B cell (primary cell): ENCODE results near the gene DDX60. TPM values are rescaled to one million over a fixed set of nuclear protein-coding genes. Genes with fewer than 3 reads are reported as not detected.

Experiments used
- ATAC-seq: fragments of 200-7000 bp; cut with Tn5 transposase; one replicate; pipeline ENCODE4 v1.10.0; 2021; ENCODE audit warnings: low read depth, mild to moderate bottlenecking, moderate number of reproducible peaks, moderate library complexity
- CTCF ChIA-PET: fragments of 350-600 bp; sonication (Branson Sonifier 250); formaldehyde crosslinking; loops from one replicate; lab custom pipeline; 2021; ENCODE audit warnings: antibody characterized with exemption, inconsistent platforms; lab: Charles Lee
- POLR2A ChIA-PET: fragments of 350-600 bp; sonication (Branson Sonifier 250); formaldehyde crosslinking; loops from one replicate; lab custom pipeline; 2021; ENCODE audit warnings: antibody characterized with exemption; lab: Charles Lee
- DNase-seq: peaks from one replicate; pipeline ENCODE4 v3.0.0; 2013
- H2AFZ ChIP-seq: 2 replicates; pipeline ENCODE4 v1.6.1; 2012; ENCODE audit warnings: mild to moderate bottlenecking, low read depth, low read length; ENCODE audit not compliant: insufficient read depth, poor library complexity, severe bottlenecking
- H3K27ac ChIP-seq, 2 donors: 1 replicate in 1 of 2; 2 replicates in 1 of 2; pipeline ENCODE4 v1.5.1; 2012 to 2013; ENCODE audit warnings: low read length in 2 of 2, mild to moderate bottlenecking in 2 of 2, moderate library complexity in 1 of 2
- H3K27me3 ChIP-seq, 4 experiments: fragments of 200-600 bp in 1 of 4; sonication (generic) in 1 of 4; replicated peaks in 1 of 4; 1 replicate in 2 of 4; 2 replicates in 2 of 4; pipeline versions ENCODE4 v1.6.1 to v1.7.0; 2013 to 2016; ENCODE audit warnings: low read length in 3 of 4, mild to moderate bottlenecking in 2 of 4, mixed read lengths in 1 of 4, moderate library complexity in 1 of 4; ENCODE audit not compliant: insufficient read depth in 4 of 4, control insufficient read depth in 3 of 4; ENCODE audit errors: control extremely low read depth in 1 of 4
- H3K36me3 ChIP-seq, 2 experiments: replicated peaks in 1 of 2; 1 replicate in 1 of 2; 2 replicates in 1 of 2; pipeline versions ENCODE4 v1.6.1 to v1.7.1; 2013; ENCODE audit warnings: low read length in 1 of 2; ENCODE audit not compliant: insufficient read depth in 2 of 2, control insufficient read depth in 1 of 2; ENCODE audit errors: control extremely low read depth in 1 of 2, extremely low read depth in 1 of 2
- H3K4me1 ChIP-seq, 2 donors: fragments of 200-600 bp in 1 of 2; sonication (generic) in 1 of 2; 1 replicate in 1 of 2; 2 replicates in 1 of 2; pipeline versions ENCODE4 v1.5.1 to v1.6.1; 2013 to 2017; ENCODE audit warnings: low read length in 2 of 2; ENCODE audit not compliant: control insufficient read depth in 2 of 2, insufficient read depth in 2 of 2
- H3K4me2 ChIP-seq: replicated peaks from 2 replicates; pipeline ENCODE3; 2012; ENCODE audit warnings: mild to moderate bottlenecking, low read depth, low read length; ENCODE audit not compliant: poor library complexity, severe bottlenecking
- H3K4me3 ChIP-seq, 5 experiments: fragments of 200-600 bp in 1 of 5; sonication (generic) in 1 of 5; 1 replicate in 3 of 5; 2 replicates in 2 of 5; pipeline versions ENCODE4 v1.5.1 to v1.7.0; 2011 to 2016; ENCODE audit warnings: low read length in 4 of 5, mild to moderate bottlenecking in 4 of 5, low read depth in 2 of 5, control low read depth in 1 of 5, moderate library complexity in 1 of 5; ENCODE audit not compliant: insufficient read depth in 1 of 5; ENCODE audit errors: control extremely low read depth in 1 of 5, extremely low read depth in 1 of 5
- H3K79me2 ChIP-seq: fragments of 200-600 bp; sonication (generic); one replicate; pipeline ENCODE4 v1.6.0; 2016; ENCODE audit warnings: low read length; ENCODE audit not compliant: control insufficient read depth, insufficient read depth
- H3K9ac ChIP-seq: fragments of 200-600 bp; sonication (generic); 2 replicates; pipeline ENCODE4 v1.6.1; 2017; ENCODE audit warnings: mild to moderate bottlenecking, low read length, moderate library complexity
- H3K9me3 ChIP-seq, 3 donors: one replicate each; pipeline versions ENCODE4 v1.6.1 to v1.7.1; 2013; ENCODE audit warnings: low read length in 2 of 3; ENCODE audit not compliant: control insufficient read depth in 2 of 3, insufficient read depth in 1 of 3; ENCODE audit errors: control extremely low read depth in 1 of 3
- H4K20me1 ChIP-seq: 2 replicates; pipeline ENCODE4 v1.6.0; 2012; ENCODE audit warnings: mild to moderate bottlenecking, low read length; ENCODE audit not compliant: insufficient read depth, control insufficient read depth, poor library complexity, severe bottlenecking
- H3K27ac Mint-ChIP-seq: one replicate; pipeline ENCODE4 v1.8.0; 2021; ENCODE audit warnings: mixed read lengths
- H3K27me3 Mint-ChIP-seq: one replicate; pipeline ENCODE4 v1.8.0; 2021; ENCODE audit warnings: mixed read lengths
- H3K4me1 Mint-ChIP-seq: one replicate; pipeline ENCODE4 v1.8.0; 2021; ENCODE audit warnings: mixed read lengths
- H3K4me3 Mint-ChIP-seq: one replicate; pipeline ENCODE4 v1.8.0; 2021; ENCODE audit warnings: mixed read lengths
- H3K9me3 Mint-ChIP-seq: one replicate; pipeline ENCODE4 v1.8.0; 2022; ENCODE audit warnings: mixed read lengths; ENCODE audit not compliant: insufficient read depth
- EZH2 ChIP-seq: IDR thresholded peaks from 2 replicates; pipeline ENCODE4 v1.6.1; 2012; ENCODE audit warnings: borderline replicate concordance, low read depth, mild to moderate bottlenecking, moderate library complexity, low read length; ENCODE audit not compliant: insufficient read depth, poor library complexity, severe bottlenecking
- WGBS: methylation state at CpG from one replicate; pipeline ENCODE4 v1.1.5; 2013; ENCODE audit warnings: missing lambda C conversion rate; ENCODE audit not compliant: insufficient coverage; 5-methylcytosine and 5-hydroxymethylcytosine counted together
- intact Hi-C: fragments of 100-400 bp; cut with micrococcal nuclease; formaldehyde crosslinking; loops from one replicate; pipeline ENCODE4 v1.10.0; 2022
- polyA plus RNA-seq: library from polyadenylated mRNA; depleted of rRNA; stranded (reverse); fragments of >200 nt; gene quantifications from 2 replicates; pipeline ENCODE4 v1.2.3, GENCODE V29; 2012
- total RNA-seq, 2 donors: library from RNA; stranded (reverse); fragments of 120-200 nt in 1 of 2; gene quantifications; 1 replicate in 1 of 2; 2 replicates in 1 of 2; pipeline versions ENCODE4 v1.2.3 to v1.2.4, GENCODE V29; 2013 to 2022
- TF ChIP-seq, protein P1 (sequence below): fragments of 200-600 bp; IDR thresholded peaks from one replicate; pipeline ENCODE4 v1.8.0; 2022; ENCODE audit warnings: antibody characterized with exemption, mild to moderate bottlenecking

Gene DDX60
- total and polyA plus RNA-seq, 2 donors (not counting 1 experiment from before 2014, with no cell fraction given): 7.0 to 21.3 TPM

DNA sequence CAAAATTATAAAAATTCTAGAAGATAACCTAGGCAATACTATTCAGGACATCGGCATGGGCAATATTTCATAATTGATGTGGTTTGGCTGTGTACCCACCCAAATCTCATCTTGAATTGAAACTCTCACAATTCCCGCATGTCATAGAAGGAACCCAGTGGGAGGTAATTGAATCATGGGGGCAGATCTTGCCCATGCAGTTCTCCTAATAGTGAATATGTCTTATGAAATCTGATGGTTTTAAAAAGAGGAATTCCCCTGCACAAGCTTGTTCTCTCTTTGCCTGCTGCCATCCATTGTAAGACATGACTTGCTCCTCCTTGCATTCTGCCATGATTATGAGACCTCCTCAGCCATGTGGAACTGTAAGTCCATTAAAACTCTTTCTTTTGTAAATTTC lies 77.7 kb downstream of the DDX60 start:
- no peak for TF ChIP-seq EZH2
- TF ChIP-seq, protein P1, sequence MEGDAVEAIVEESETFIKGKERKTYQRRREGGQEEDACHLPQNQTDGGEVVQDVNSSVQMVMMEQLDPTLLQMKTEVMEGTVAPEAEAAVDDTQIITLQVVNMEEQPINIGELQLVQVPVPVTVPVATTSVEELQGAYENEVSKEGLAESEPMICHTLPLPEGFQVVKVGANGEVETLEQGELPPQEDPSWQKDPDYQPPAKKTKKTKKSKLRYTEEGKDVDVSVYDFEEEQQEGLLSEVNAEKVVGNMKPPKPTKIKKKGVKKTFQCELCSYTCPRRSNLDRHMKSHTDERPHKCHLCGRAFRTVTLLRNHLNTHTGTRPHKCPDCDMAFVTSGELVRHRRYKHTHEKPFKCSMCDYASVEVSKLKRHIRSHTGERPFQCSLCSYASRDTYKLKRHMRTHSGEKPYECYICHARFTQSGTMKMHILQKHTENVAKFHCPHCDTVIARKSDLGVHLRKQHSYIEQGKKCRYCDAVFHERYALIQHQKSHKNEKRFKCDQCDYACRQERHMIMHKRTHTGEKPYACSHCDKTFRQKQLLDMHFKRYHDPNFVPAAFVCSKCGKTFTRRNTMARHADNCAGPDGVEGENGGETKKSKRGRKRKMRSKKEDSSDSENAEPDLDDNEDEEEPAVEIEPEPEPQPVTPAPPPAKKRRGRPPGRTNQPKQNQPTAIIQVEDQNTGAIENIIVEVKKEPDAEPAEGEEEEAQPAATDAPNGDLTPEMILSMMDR: no peak
- H3K4me2 ChIP-seq: no peak overlapping the region
- H3K36me3 ChIP-seq: peaks cover 6 to 26% of the 10 kb centered on the region in 2 experiments
- H3K9me3 ChIP-seq: peaks cover 3 to 23% (median 9%) of the 10 kb centered on the region in 3 donors
- H3K27ac ChIP-seq: no peak overlapping the region
- DNase-seq (no peak), ATAC-seq (no peak)
- no peak overlapping the region for H3K9ac ChIP-seq
- ChIA-PET CTCF (no interaction called here), POLR2A (no interaction called here)
- no peak overlapping the region for H3K4me3 Mint-ChIP-seq
- no CpG with 5 or more reads among the region's 2 CpGs for WGBS
- no peak overlapping the region for H3K27ac Mint-ChIP-seq
- no peaks in the 10 kb centered on the region for H3K27me3 ChIP-seq
- intact Hi-C loops: no loop called here
- peaks cover 2% of the 10 kb centered on the region for H3K9me3 Mint-ChIP-seq
- H2AFZ ChIP-seq: no peak overlapping the region
- H3K4me3 ChIP-seq: no peak overlapping the region
- no peaks in the 10 kb centered on the region for H3K79me2 ChIP-seq
- no peaks in the 10 kb centered on the region for H4K20me1 ChIP-seq
- no peaks in the 10 kb centered on the region for H3K27me3 Mint-ChIP-seq
- H3K4me1 Mint-ChIP-seq: no peaks in the 10 kb centered on the region
- H3K4me1 ChIP-seq: no peaks in the 10 kb centered on the region

DNA sequence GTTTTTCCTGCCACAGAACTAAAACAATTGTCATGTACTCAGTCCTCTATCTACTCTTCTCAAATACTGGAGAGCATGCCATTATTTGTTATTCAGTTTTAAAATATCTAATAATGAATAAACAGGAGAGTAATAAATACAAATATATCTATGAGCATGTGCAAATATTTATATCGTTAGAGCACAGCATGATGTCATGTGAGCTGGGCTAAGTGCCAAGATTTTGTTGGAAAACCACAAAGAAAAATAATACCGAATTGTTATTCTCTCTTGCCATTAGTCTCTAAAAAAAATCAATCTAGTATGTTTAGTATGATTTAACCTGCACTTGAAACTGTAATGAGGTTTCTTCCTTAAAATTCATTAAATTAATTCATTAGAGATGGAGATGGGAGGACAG lies 97.3 kb downstream of the DDX60 start:
- Histone ChIP-seq H4K20me1 (no peaks in the 10 kb centered on the region), H3K9ac (no peak overlapping the region), H3K4me1 (no peaks in the 10 kb centered on the region), H3K36me3 (peaks cover 15 to 34% of the 10 kb centered on the region in 2 experiments), H2AFZ (no peak overlapping the region), H3K4me2 (no peak overlapping the region), H3K27me3 (no peaks in the 10 kb centered on the region), H3K4me3 (no peak overlapping the region), H3K9me3 (no peaks in the 10 kb centered on the region), H3K79me2 (no peaks in the 10 kb centered on the region), H3K27ac (no peak overlapping the region)
- ChIA-PET CTCF (no interaction called here), POLR2A (no interaction called here)
- ATAC-seq (no peak), DNase-seq (no peak)
- no peaks in the 10 kb centered on the region for H3K27me3 Mint-ChIP-seq
- intact Hi-C loops: no loop called here
- TF ChIP-seq, protein P1: no peak
- no peak for TF ChIP-seq EZH2
- no peaks in the 10 kb centered on the region for H3K4me1 Mint-ChIP-seq
- no peak overlapping the region for H3K27ac Mint-ChIP-seq
- H3K9me3 Mint-ChIP-seq: no peaks in the 10 kb centered on the region
- H3K4me3 Mint-ChIP-seq: no peak overlapping the region
- WGBS: no CpG with 5 or more reads among the region's 2 CpGs
